Natural killer cell treated with Interleukin-12 subunit alpha and Interleukin-12 subunit beta and Interleukin-15 and Interleukin-18, amount 100 ng/mL, for 72 hours (primary cell): ENCODE data around the gene PDCD6IP. TPM values are rescaled to one million over a fixed set of nuclear protein-coding genes. Genes with fewer than 3 reads are reported as not detected.

ENCODE experiments used
- ATAC-seq, 2 donors: fragments of 150-1000 bp; cut with Tn5 transposase in 1 of 2; sonication (Bioruptor Pico), chemical (Tn5 transposase) in 1 of 2; 2 replicates each; pipeline ENCODE4 v1.10.0; 2021
- DNase-seq: peaks from one replicate; pipeline ENCODE4 v3.0.0; 2022; ENCODE audit warnings: low spot score
- H3K27ac Mint-ChIP-seq, 2 donors: 1 replicate in 1 of 2; 2 replicates in 1 of 2; pipeline ENCODE4 v1.8.0; 2022; ENCODE audit warnings: mixed read lengths in 2 of 2, mild to moderate bottlenecking in 1 of 2, moderate library complexity in 1 of 2
- H3K27me3 Mint-ChIP-seq, 2 donors: 1 replicate in 1 of 2; 2 replicates in 1 of 2; pipeline ENCODE4 v1.8.0; 2022; ENCODE audit warnings: mixed read lengths in 2 of 2
- H3K36me3 Mint-ChIP-seq: one replicate; pipeline ENCODE4 v1.8.0; 2022; ENCODE audit warnings: mixed read lengths
- H3K4me1 Mint-ChIP-seq, 2 donors: 1 replicate in 1 of 2; 2 replicates in 1 of 2; pipeline ENCODE4 v1.8.0; 2022; ENCODE audit warnings: low read depth in 2 of 2, mixed read lengths in 2 of 2, mild to moderate bottlenecking in 1 of 2
- H3K4me3 Mint-ChIP-seq: one replicate; pipeline ENCODE4 v1.8.0; 2022; ENCODE audit warnings: mixed read lengths
- H3K9me3 Mint-ChIP-seq: 2 replicates; pipeline ENCODE4 v1.8.0; 2022; ENCODE audit warnings: mixed read lengths
- total RNA-seq, 2 donors: library from RNA; stranded (reverse); gene quantifications; one replicate each; pipeline ENCODE4 v1.2.3, GENCODE V29; 2022

The PDCD6IP gene
- total RNA-seq, 2 donors from 2014 or later = 180 to 197 TPM

GRCh38 chr3:33786565-33787327, 11.7 kb upstream of the PDCD6IP start:
- H3K9me3 Mint-ChIP-seq = no peaks in the 10 kb centered on the region
- no peak overlapping the region for H3K27ac Mint-ChIP-seq
- ATAC-seq (no peak), DNase-seq (no peak)
- H3K27me3 Mint-ChIP-seq = peaks cover 15 to 37% of the 10 kb centered on the region in 2 donors
- no peak overlapping the region for H3K4me3 Mint-ChIP-seq
- H3K4me1 Mint-ChIP-seq = peaks cover 4 to 5% of the 10 kb centered on the region in 2 donors
- H3K36me3 Mint-ChIP-seq = no peaks in the 10 kb centered on the region

GRCh38 chr3:33787328-33788009, 11.0 kb upstream of the PDCD6IP start:
- Mint-ChIP-seq H3K27ac (no peak overlapping the region), H3K4me1 (peaks cover 5 to 12% of the 10 kb centered on the region in 2 donors), H3K36me3 (no peaks in the 10 kb centered on the region), H3K4me3 (no peak overlapping the region), H3K9me3 (no peaks in the 10 kb centered on the region), H3K27me3 (peaks cover 16 to 38% of the 10 kb centered on the region in 2 donors)
- ATAC-seq (peak; percentile 56 to 79), DNase-seq (peak; percentile 73)

- peaks cover 5 to 13% of the 10 kb centered on the region in 2 donors for H3K4me1 Mint-ChIP-seq
- ATAC-seq (no peak), DNase-seq (no peak)
- H3K4me3 Mint-ChIP-seq = no peak overlapping the region
- H3K27me3 Mint-ChIP-seq = peaks cover 11 to 26% of the 10 kb centered on the region in 2 donors
- no peaks in the 10 kb centered on the region for H3K9me3 Mint-ChIP-seq
- no peak overlapping the region for H3K27ac Mint-ChIP-seq
- no peaks in the 10 kb centered on the region for H3K36me3 Mint-ChIP-seq
These were observed 9.1 kb upstream of the PDCD6IP start for GRCh38 chr3:33789183-33789954.

GRCh38 chr3:33790091-33790490, 8.3 kb upstream of the PDCD6IP start:
- Mint-ChIP-seq H3K4me1 (peaks cover 5 to 13% of the 10 kb centered on the region in 2 donors), H3K27ac (no peak overlapping the region), H3K9me3 (no peaks in the 10 kb centered on the region), H3K27me3 (peaks cover 11 to 26% of the 10 kb centered on the region in 2 donors), H3K4me3 (no peak overlapping the region), H3K36me3 (no peaks in the 10 kb centered on the region)
- no peak for ATAC-seq
- DNase-seq = no peak

GRCh38 chr3:33791477-33792166, 6.8 kb upstream of the PDCD6IP start:
- Mint-ChIP-seq H3K36me3 (no peaks in the 10 kb centered on the region), H3K9me3 (no peaks in the 10 kb centered on the region), H3K27me3 (peaks cover 10 to 26% of the 10 kb centered on the region in 2 donors), H3K4me3 (peak overlapping the region; percentile 38), H3K4me1 (peaks cover 5 to 13% of the 10 kb centered on the region in 2 donors), H3K27ac (peak overlapping the region; percentile 17 to 22)
- peak; percentile 68 for DNase-seq
- peak; percentile 91 to 93 for ATAC-seq

GRCh38 chr3:33792167-33792892, 6.1 kb upstream of the PDCD6IP start:
- Mint-ChIP-seq H3K27ac (peak overlapping the region; percentile 17 to 22), H3K36me3 (no peaks in the 10 kb centered on the region), H3K4me3 (no peak overlapping the region), H3K9me3 (no peaks in the 10 kb centered on the region), H3K27me3 (peaks cover 7 to 26% of the 10 kb centered on the region in 2 donors), H3K4me1 (peaks cover 5 to 16% of the 10 kb centered on the region in 2 donors)
- no peak for DNase-seq
- ATAC-seq = no peak

GRCh38 chr3:33795131-33795530, 3.3 kb upstream of the PDCD6IP start:
- H3K4me3 Mint-ChIP-seq = no peak overlapping the region
- H3K4me1 Mint-ChIP-seq = peaks cover 18 to 34% of the 10 kb centered on the region in 2 donors
- H3K27ac Mint-ChIP-seq = no peak overlapping the region
- H3K9me3 Mint-ChIP-seq = no peaks in the 10 kb centered on the region
- H3K27me3 Mint-ChIP-seq = peaks cover 3 to 12% of the 10 kb centered on the region in 2 donors
- DNase-seq (no peak), ATAC-seq (no peak)
- no peaks in the 10 kb centered on the region for H3K36me3 Mint-ChIP-seq

- DNase-seq (no peak), ATAC-seq (no peak)
- H3K27ac Mint-ChIP-seq = no peak overlapping the region
- H3K9me3 Mint-ChIP-seq = no peaks in the 10 kb centered on the region
- no peaks in the 10 kb centered on the region for H3K36me3 Mint-ChIP-seq
- H3K27me3 Mint-ChIP-seq = peaks cover 3 to 11% of the 10 kb centered on the region in 2 donors
- H3K4me3 Mint-ChIP-seq = no peak overlapping the region
- peaks cover 24 to 41% of the 10 kb centered on the region in 2 donors for H3K4me1 Mint-ChIP-seq
These were observed 2.4 kb upstream of the PDCD6IP start for GRCh38 chr3:33795856-33796536.

GRCh38 chr3:33798113-33798417, 365 bp upstream of the PDCD6IP start:
- Mint-ChIP-seq H3K4me3 (peak overlapping the region; percentile 98), H3K9me3 (no peaks in the 10 kb centered on the region), H3K27me3 (no peaks in the 10 kb centered on the region), H3K4me1 (peaks cover 27 to 40% of the 10 kb centered on the region in 2 donors), H3K36me3 (no peaks in the 10 kb centered on the region), H3K27ac (peak overlapping the region; percentile 87 to 96)
- no peak for ATAC-seq
- DNase-seq = no peak

- no peaks in the 10 kb centered on the region for H3K9me3 Mint-ChIP-seq
- ATAC-seq = no peak
- H3K27me3 Mint-ChIP-seq = no peaks in the 10 kb centered on the region
- peaks cover 34 to 51% of the 10 kb centered on the region in 2 donors for H3K4me1 Mint-ChIP-seq
- peak overlapping the region; percentile 87 to 96 for H3K27ac Mint-ChIP-seq
- no peak for DNase-seq
- peak overlapping the region; percentile 98 for H3K4me3 Mint-ChIP-seq
- peaks cover 6% of the 10 kb centered on the region for H3K36me3 Mint-ChIP-seq
These were observed 747 bp downstream of the PDCD6IP start for GRCh38 chr3:33799202-33799551.

- peaks cover 6% of the 10 kb centered on the region for H3K36me3 Mint-ChIP-seq
- no peaks in the 10 kb centered on the region for H3K9me3 Mint-ChIP-seq
- ATAC-seq (no peak), DNase-seq (no peak)
- peaks cover 48 to 56% of the 10 kb centered on the region in 2 donors for H3K4me1 Mint-ChIP-seq
- peak overlapping the region; percentile 5 for H3K4me3 Mint-ChIP-seq
- H3K27me3 Mint-ChIP-seq = no peaks in the 10 kb centered on the region
- peak overlapping the region in 1 of 2 donors; percentile 60 for H3K27ac Mint-ChIP-seq
These were observed 4.8 kb downstream of the PDCD6IP start for GRCh38 chr3:33803252-33803651.

GRCh38 chr3:33803894-33804526, 5.6 kb downstream of the PDCD6IP start:
- ATAC-seq (no peak), DNase-seq (no peak)
- Mint-ChIP-seq H3K27me3 (no peaks in the 10 kb centered on the region), H3K36me3 (peaks cover 6% of the 10 kb centered on the region), H3K4me1 (peaks cover 54 to 60% of the 10 kb centered on the region in 2 donors), H3K4me3 (peak overlapping the region; percentile 5), H3K9me3 (no peaks in the 10 kb centered on the region), H3K27ac (peak overlapping the region in 1 of 2 donors; percentile 60)
